ENCODE data around the gene TMEM151B. TPM values are rescaled to one million over a fixed set of nuclear protein-coding genes. Genes with fewer than 3 reads are reported as not detected.
A peak's percentile ranks its signal among the peaks of the same experiment; 100 is the strongest.

The TMEM151B gene
- total and polyA plus RNA-seq, 2 of the 13 experiments (the other 11 are each of a cell fraction or from before 2014, with no cell fraction given), result not detected

DNA sequence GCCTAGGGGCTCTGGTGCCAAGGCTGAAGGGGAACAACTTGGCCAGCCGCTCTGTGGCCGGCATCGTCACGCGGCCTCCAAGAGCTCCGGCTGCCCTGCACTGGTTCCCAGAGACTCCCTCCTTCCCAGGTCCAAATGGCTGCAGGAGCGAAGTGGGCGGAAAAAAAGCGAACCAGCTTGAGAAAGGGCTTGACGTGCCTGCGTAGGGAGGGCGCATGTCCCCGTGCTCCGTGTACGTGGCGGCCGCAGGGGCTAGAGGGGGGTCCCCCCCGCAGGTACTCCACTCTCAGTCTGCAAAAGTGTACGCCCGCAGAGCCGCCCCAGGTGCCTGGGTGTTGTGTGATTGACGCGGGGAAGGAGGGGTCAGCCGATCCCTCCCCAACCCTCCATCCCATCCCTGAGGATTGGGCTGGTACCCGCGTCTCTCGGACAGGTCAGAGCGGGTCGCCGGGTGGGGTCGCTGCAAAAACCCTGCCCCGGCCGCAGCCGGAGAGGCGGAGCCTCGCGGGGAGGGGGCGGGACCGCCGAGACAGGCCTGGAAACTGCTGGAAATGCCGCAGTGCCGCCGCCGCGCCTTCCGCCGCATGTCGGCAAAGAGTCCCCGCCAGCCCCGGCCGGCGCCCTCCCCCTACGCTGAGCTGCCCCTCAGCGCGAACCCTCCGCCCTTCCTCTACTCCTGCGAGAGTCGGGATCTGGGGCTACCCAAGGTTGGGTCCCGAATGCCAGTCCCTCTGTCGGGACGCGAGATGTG lies 24.2 kb upstream of the TMEM151B start (continued):
- TF ChIP-seq ZNF30 (CRISPR knock-in tag; IDR thresholded peaks at IDR 0.05) (no peak), ZNF678 (CRISPR knock-in tag; IDR thresholded peaks at IDR 0.05) (no peak), KDM1A (CRISPR knock-in tag; IDR thresholded peaks at IDR 0.05) (0 out of 2 replicates have a peak, but pooled peaks have one; percentile 44), MEIS1 (CRISPR knock-in tag; IDR thresholded peaks at IDR 0.05; ENCODE audit: borderline replicate concordance) (no peak), ZNF619 (CRISPR knock-in tag; IDR thresholded peaks at IDR 0.05) (peak; percentile 75), CENPT (CRISPR knock-in tag; IDR thresholded peaks at IDR 0.05; ENCODE audit: low read depth) (0 out of 2 replicates have a peak, but pooled peaks have one; percentile 45), ZNF879 (CRISPR knock-in tag; IDR thresholded peaks at IDR 0.05) (peak; percentile 39), ZGPAT (CRISPR knock-in tag; IDR thresholded peaks at IDR 0.05) (peak; percentile 95), HOXA9 (CRISPR knock-in tag; IDR thresholded peaks at IDR 0.05; ENCODE audit: borderline replicate concordance) (peak; percentile 93), ZNF17 (CRISPR knock-in tag; IDR thresholded peaks at IDR 0.05) (no peak), KDM5A (IDR thresholded peaks at IDR 0.05; ENCODE audit: borderline replicate concordance, low read length) (0 out of 2 replicates have a peak, but pooled peaks have one; percentile 8), STAT5B (CRISPR knock-in tag; IDR thresholded peaks at IDR 0.05) (no peak; the same call in 1 of the 2 replicates), ZBTB4 (CRISPR knock-in tag; IDR thresholded peaks at IDR 0.05; ENCODE audit: borderline replicate concordance) (peak; percentile 18; the same call in 1 of the 2 replicates), ZNF3 (CRISPR knock-in tag; IDR thresholded peaks at IDR 0.05) (no peak), ZNF234 (CRISPR knock-in tag; conservative IDR thresholded peaks at IDR 0.05) (no peak), NFAT5 (CRISPR knock-in tag; IDR thresholded peaks at IDR 0.05) (no peak; the same call in 1 of the 2 replicates), ARNT2 (CRISPR knock-in tag; IDR thresholded peaks at IDR 0.05; ENCODE audit: low read depth) (peak; percentile 97), ZSCAN25 (CRISPR knock-in tag; IDR thresholded peaks at IDR 0.05) (peak; percentile 81), KLF11 (CRISPR knock-in tag; IDR thresholded peaks at IDR 0.05) (peak; percentile 64; the same call in 1 of the 2 replicates), JARID2 (CRISPR knock-in tag; IDR thresholded peaks at IDR 0.05; ENCODE audit: insufficient replicate concordance) (peak; percentile 35)

All from HepG2 (cell line).